Left renal pelvis (tissue), 4 donors: ENCODE measurements around the gene ALOX12. TPM values are rescaled to one million over a fixed set of nuclear protein-coding genes. Genes with fewer than 3 reads are reported as not detected.

Experiments used
- DNase-seq, 4 donors: peaks; one replicate each; pipeline ENCODE4 v3.0.0-alpha.2; 2013; ENCODE audit warnings: low read depth in 4 of 4, low spot score in 3 of 4
- polyA plus RNA-seq, 4 donors: library from polyadenylated mRNA; unstranded; fragments of 120-200 nt; gene quantifications; one replicate each; pipeline ENCODE4 v1.2.1, GENCODE V29; 2013; ENCODE audit not compliant: insufficient read length in 4 of 4

Gene ALOX12
- polyA plus RNA-seq, 4 donors: 1.2 to 3.2 (median 2.1) TPM

- no peak for DNase-seq
These were observed 25.2 kb downstream of the ALOX12 start for GRCh38 chr17:7020894-7021664.

- DNase-seq: no peak
These were observed 26.3 kb downstream of the ALOX12 start for GRCh38 chr17:7021993-7022778.

- DNase-seq: no peak
These were observed 27.1 kb downstream of the ALOX12 start, which contains the start of gene BCL6B for GRCh38 chr17:7022781-7023571. TSS of gene BCL6B (plus strand) at chr17:7023050. CDS start at chr17:7023672, 622 bp downstream.

GRCh38 chr17:7023576-7024401 lies 27.9 kb downstream of the ALOX12 start:
- DNase-seq: no peak

- DNase-seq: no peak
These were observed 28.5 kb downstream of the ALOX12 start for GRCh38 chr17:7024402-7024785.

- DNase-seq: no peak
These were observed 29.4 kb downstream of the ALOX12 start for GRCh38 chr17:7025245-7025644.

GRCh38 chr17:7026471-7027115 lies 30.7 kb downstream of the ALOX12 start:
- DNase-seq: no peak

GRCh38 chr17:7027335-7027734 lies 31.5 kb downstream of the ALOX12 start:
- no peak for DNase-seq

- no peak for DNase-seq
These were observed 33.2 kb downstream of the ALOX12 start for GRCh38 chr17:7029096-7029495.

GRCh38 chr17:7029659-7030058 lies 33.8 kb downstream of the ALOX12 start:
- no peak for DNase-seq

- DNase-seq: no peak
These were observed 39.2 kb downstream of the ALOX12 start for GRCh38 chr17:7034955-7035590.

GRCh38 chr17:7035591-7036368 lies 39.9 kb downstream of the ALOX12 start, which contains the start of gene SLC16A13:
TSS of gene SLC16A13 (plus strand) at chr17:7036015. CDS start at chr17:7036383, 368 bp downstream.
- peak in 3 of 4 donors; percentile 87 to 92 (median 87) for DNase-seq

- no peak for DNase-seq
These were observed 42.4 kb downstream of the ALOX12 start for GRCh38 chr17:7038025-7038862.

- no peak for DNase-seq
These were observed 44.0 kb downstream of the ALOX12 start for GRCh38 chr17:7039832-7040231.

- DNase-seq: no peak
These were observed 46.0 kb downstream of the ALOX12 start for GRCh38 chr17:7041607-7042500.

- DNase-seq: no peak
These were observed 46.8 kb downstream of the ALOX12 start for GRCh38 chr17:7042501-7043181.
